K562 (cell line): Measurements from ENCODE around the gene PDE4A. TPM values are rescaled to one million over a fixed set of nuclear protein-coding genes. Genes with fewer than 3 reads are reported as not detected.

ENCODE experiments used
- ATF3 ChIP-seq, 2 experiments: fragments of 450-650 bp in 1 of 2; sonication (generic) in 1 of 2; formaldehyde crosslinking in 1 of 2; IDR thresholded peaks in 1 of 2; conservative IDR thresholded peaks in 1 of 2; 2 replicates each; pipeline versions ENCODE4 v1.6.1 to v1.8.1; 2016 to 2023; ENCODE audit warnings: mild to moderate bottlenecking in 2 of 2, moderate library complexity in 2 of 2, inconsistent platforms in 1 of 2, missing genetic modification reagents in 1 of 2
- BRD9 ChIP-seq: fragments of 450-650 bp; IDR thresholded peaks from 2 replicates; pipeline ENCODE4 v1.6.1; 2018; ENCODE audit warnings: low read depth; ENCODE audit not compliant: partially characterized antibody
- CCNT2 ChIP-seq: IDR thresholded peaks from 2 replicates; pipeline ENCODE4 v1.6.1; 2011; ENCODE audit warnings: borderline replicate concordance, low read depth, mild to moderate bottlenecking, moderate library complexity, mixed read lengths, low read length; ENCODE audit not compliant: insufficient read length; ENCODE audit errors: extremely low read depth
- COPS2 ChIP-seq: fragments of 450-650 bp; conservative IDR thresholded peaks from 2 replicates; pipeline ENCODE4 v1.6.1; 2016; ENCODE audit warnings: mild to moderate bottlenecking, moderate library complexity
- CTCF ChIP-seq, 3 experiments: IDR thresholded peaks in 2 of 3; conservative IDR thresholded peaks in 1 of 3; 2 replicates each; pipeline ENCODE4 v1.5.1; 2011 to 2012; ENCODE audit warnings: low read length in 3 of 3, mild to moderate bottlenecking in 3 of 3, control low read depth in 2 of 3, improper control_type of control experiment in 1 of 3, inconsistent platforms in 1 of 3, low read depth in 1 of 3, mixed read lengths in 1 of 3, moderate library complexity in 1 of 3; ENCODE audit not compliant: insufficient read depth in 2 of 3
- HSF4 ChIP-seq: fragments of 250-450 bp; sonication (Bioruptor Pico); IDR thresholded peaks from 2 replicates; pipeline ENCODE4 v2.1.2; 2022; ENCODE audit warnings: mild to moderate bottlenecking, moderate library complexity, borderline replicate concordance
- MAFG ChIP-seq: fragments of 450-650 bp; conservative IDR thresholded peaks from 2 replicates; pipeline ENCODE4 v1.6.1; 2016; ENCODE audit warnings: missing genetic modification characterization, missing compliant biosample characterization
- SAFB ChIP-seq: fragments of 200-400 bp; formaldehyde crosslinking; IDR thresholded peaks from 2 replicates; pipeline ENCODE4 v1.6.1; 2017; ENCODE audit warnings: low read depth, low read length, borderline replicate concordance
- THAP12 ChIP-seq: fragments of 250-450 bp; sonication (Bioruptor Pico); IDR thresholded peaks from 2 replicates; pipeline ENCODE4 v1.9.0; 2021; ENCODE audit warnings: mild to moderate bottlenecking, inconsistent platforms
- ZBTB1 ChIP-seq: sonication (generic); formaldehyde crosslinking; IDR thresholded peaks from 2 replicates; pipeline ENCODE4 v1.8.1; 2023; ENCODE audit warnings: missing genetic modification reagents, low read depth, mild to moderate bottlenecking, borderline replicate concordance
- ZBTB7A ChIP-seq: IDR thresholded peaks from 2 replicates; pipeline ENCODE4 v1.6.1; 2011; ENCODE audit warnings: low read depth, mild to moderate bottlenecking, low read length, moderate library complexity, borderline replicate concordance; ENCODE audit not compliant: control insufficient read depth
- ZHX1 ChIP-seq: fragments of 150-350 bp; conservative IDR thresholded peaks from 2 replicates; pipeline ENCODE4 v1.6.1; 2014; ENCODE audit warnings: low read length
- ZNF644 ChIP-seq: fragments of 200-800 bp; sonication (Bioruptor generic); IDR thresholded peaks from 2 replicates; pipeline ENCODE4 v1.6.1; 2016; ENCODE audit warnings: low read depth, missing genetic modification characterization, missing compliant biosample characterization
- polyA plus RNA-seq, 8 experiments: library from polyadenylated mRNA; depleted of rRNA in 4 of 8; stranded (reverse) in 5 of 8; unstranded in 3 of 8; fragments of >200 nt; fragmentation: Nextera tagmentation in 2 of 8; fragmentation: Illumina TruSeq in 1 of 8; extraction: Ambion mirVana in 2 of 8; extraction: Trizol in 1 of 8; gene quantifications; 2 replicates each; pipeline versions ENCODE4 v1.2.1 to v1.2.3, GENCODE V29; 2011 to 2014; ENCODE audit warnings: inconsistent platforms in 1 of 8, missing spikeins in 1 of 8
- total RNA-seq, 7 experiments: library from RNA; depleted of rRNA in 6 of 7; stranded (reverse); fragments of >200 nt in 6 of 7; fragmentation: Illumina TruSeq in 2 of 7; extraction: Trizol in 2 of 7; gene quantifications; 2 replicates each; pipeline versions ENCODE4 v1.2.1 to v1.2.3, GENCODE V29; 2011 to 2021; ENCODE audit warnings: low replicate concordance in 1 of 7
- TF ChIP-seq, protein P1 (sequence below): conservative IDR thresholded peaks from 2 replicates; pipeline ENCODE4 v1.6.1; 2011; ENCODE audit warnings: low read depth, mild to moderate bottlenecking, low read length; ENCODE audit not compliant: control insufficient read depth

Gene PDE4A
- total and polyA plus RNA-seq, 9 of the 15 experiments (the other 6 are each of a cell fraction or from before 2014, with no cell fraction given), result 0.66 to 26.9 (median 4.6) TPM

DNA sequence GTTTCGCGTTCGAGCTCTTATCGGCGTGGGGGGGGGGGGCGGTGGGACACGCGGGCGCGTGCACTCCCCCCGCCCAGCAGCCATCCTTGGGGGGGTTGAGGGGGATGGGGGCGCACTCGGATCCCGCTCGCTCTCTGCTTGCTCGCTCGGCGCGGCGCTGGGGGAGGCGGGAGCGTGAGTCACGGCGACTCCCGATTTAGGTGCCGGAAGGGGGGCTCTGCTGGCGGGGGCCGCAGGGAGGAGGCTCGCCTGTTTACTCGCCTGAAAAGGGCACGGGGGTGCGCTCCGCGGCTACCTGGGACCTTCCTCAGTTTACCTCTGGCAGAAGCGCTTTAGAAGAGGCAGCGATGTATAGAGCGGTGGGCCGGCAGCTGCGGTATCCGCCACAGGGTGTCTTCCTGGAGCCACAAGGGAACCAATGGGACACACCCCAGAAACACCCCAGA is 1.1 kb upstream of the PDE4A start (continued):
- TF ChIP-seq ATF3 (IDR thresholded peaks at IDR 0.05) (peak; percentile 64), ATF3 (CRISPR knock-in tag; conservative IDR thresholded peaks at IDR 0.05) (no peak), HSF4 (no peak), CCNT2 (peak; percentile 9), ZBTB1 (CRISPR knock-in tag) (no peak), CTCF (IDR thresholded peaks at IDR 0.05 in 2 of 3, conservative IDR thresholded peaks at IDR 0.05 in 1 of 3; ENCODE audit: insufficient read depth in 2 of 3, low read depth in 1 of 3, low read length in 3 of 3) (0 out of 6 replicates have a peak, but pooled peaks of 1 of the 3 experiments have one; percentile 26), ZHX1 (no peak), COPS2 (no peak), MAFG (no peak), ZNF644 (tag) (no peak), SAFB (peak; percentile 5; the same call in 1 of the 2 replicates), THAP12 (no peak), ZBTB7A (peak; percentile 95), BRD9 (no peak)
- TF ChIP-seq, protein P1, sequence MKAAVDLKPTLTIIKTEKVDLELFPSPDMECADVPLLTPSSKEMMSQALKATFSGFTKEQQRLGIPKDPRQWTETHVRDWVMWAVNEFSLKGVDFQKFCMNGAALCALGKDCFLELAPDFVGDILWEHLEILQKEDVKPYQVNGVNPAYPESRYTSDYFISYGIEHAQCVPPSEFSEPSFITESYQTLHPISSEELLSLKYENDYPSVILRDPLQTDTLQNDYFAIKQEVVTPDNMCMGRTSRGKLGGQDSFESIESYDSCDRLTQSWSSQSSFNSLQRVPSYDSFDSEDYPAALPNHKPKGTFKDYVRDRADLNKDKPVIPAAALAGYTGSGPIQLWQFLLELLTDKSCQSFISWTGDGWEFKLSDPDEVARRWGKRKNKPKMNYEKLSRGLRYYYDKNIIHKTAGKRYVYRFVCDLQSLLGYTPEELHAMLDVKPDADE, result 0 out of 2 replicates have a peak, but pooled peaks have one; percentile 26
